Vagina (tissue), 2 donors: ENCODE measurements around the gene ERMN.

Source experiments
- POLR2A ChIP-seq, 2 donors: fragments of 450-650 bp; IDR thresholded peaks; one replicate each; pipeline ENCODE4 v1.6.1; 2017; ENCODE audit warnings: antibody characterized with exemption in 2 of 2, mild to moderate bottlenecking in 2 of 2, moderate library complexity in 2 of 2
- POLR2AphosphoS5 ChIP-seq, 2 donors: sonication (generic); formaldehyde crosslinking; IDR thresholded peaks; one replicate each; pipeline ENCODE4 v1.9.0; 2017; ENCODE audit warnings: antibody characterized with exemption in 2 of 2, mild to moderate bottlenecking in 2 of 2, low read depth in 1 of 2; ENCODE audit not compliant: insufficient read depth in 1 of 2

GRCh38 chr2:157339965-157340655 lies 14.5 kb upstream of the ERMN start:
- TF ChIP-seq POLR2AphosphoS5 (IDR thresholded peaks at IDR 0.05; ENCODE audit: insufficient read depth in 1 of 2, low read depth in 1 of 2) (no peak), POLR2A (IDR thresholded peaks at IDR 0.05) (no peak)
